ENCODE measurements around the gene DMBT1. TPM values are rescaled to one million over a fixed set of nuclear protein-coding genes. Genes with fewer than 3 reads are reported as not detected.

Gene DMBT1
- total RNA-seq, 1 donor from 2014 or later: 272 TPM

DNA sequence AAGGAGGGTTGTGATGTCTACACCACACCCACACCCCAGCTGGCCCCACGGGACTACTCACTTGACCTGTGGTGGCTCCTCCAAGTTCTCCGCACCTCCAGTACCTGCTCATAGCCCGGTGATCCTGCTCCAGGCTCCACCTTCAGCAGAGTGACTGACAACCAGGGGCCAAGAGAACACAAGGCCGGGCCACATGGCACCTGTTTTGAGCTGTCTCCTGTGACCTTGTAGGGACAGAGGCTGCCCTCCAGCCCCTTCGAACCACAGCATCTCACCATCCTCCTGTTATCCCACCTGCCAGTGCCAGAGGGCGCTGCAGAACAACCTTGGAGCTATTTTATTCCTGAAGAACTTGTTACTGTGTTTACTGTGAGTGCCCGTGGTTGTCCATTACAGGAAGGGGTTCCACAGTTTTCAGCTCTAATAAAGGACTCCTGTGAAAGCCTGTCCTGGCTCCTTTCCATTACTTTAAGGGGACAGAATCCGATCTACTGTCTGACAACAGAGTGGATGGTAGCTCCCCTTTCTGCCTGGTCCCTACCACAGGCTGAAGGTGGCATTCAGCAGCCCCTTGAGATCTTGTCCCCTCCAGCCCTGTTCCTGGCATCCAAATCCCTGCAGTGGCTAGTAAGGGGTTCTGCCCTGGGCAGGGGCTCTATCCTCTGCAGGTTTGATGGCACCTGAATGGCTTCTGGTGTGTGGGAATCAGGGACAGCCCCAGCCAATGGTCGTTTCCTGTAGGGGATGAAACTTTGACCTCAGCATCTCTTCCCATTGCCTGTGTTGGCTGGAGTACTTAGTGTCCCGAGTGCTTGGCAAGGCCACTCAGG, 88.3 kb downstream of the DMBT1 start:
- peak; percentile 69 for DNase-seq

DNA sequence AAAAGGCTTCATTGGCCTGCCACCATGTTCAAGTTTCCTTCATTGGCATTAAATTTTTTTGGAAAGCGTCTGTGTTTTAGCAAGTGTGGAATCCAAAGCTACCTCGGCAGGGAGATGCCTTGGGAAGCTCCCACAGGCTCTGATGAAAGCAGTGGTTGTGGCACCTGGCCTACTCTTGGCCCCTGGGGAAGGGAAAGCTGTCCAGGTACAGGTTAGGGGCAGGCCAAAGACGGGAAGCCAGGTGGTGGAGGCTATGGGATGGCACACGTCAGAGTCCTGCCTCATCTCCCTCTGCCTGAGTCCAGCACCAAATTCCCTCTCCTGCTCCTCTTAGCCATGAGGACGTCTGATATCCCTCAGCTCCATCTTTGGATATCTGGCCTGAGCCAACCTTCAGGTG, 89.3 kb downstream of the DMBT1 start:
- DNase-seq: no peak

- DNase-seq: no peak
Measured at GRCh38 chr10:122650331-122650730, 89.8 kb downstream of the DMBT1 start.

DNA sequence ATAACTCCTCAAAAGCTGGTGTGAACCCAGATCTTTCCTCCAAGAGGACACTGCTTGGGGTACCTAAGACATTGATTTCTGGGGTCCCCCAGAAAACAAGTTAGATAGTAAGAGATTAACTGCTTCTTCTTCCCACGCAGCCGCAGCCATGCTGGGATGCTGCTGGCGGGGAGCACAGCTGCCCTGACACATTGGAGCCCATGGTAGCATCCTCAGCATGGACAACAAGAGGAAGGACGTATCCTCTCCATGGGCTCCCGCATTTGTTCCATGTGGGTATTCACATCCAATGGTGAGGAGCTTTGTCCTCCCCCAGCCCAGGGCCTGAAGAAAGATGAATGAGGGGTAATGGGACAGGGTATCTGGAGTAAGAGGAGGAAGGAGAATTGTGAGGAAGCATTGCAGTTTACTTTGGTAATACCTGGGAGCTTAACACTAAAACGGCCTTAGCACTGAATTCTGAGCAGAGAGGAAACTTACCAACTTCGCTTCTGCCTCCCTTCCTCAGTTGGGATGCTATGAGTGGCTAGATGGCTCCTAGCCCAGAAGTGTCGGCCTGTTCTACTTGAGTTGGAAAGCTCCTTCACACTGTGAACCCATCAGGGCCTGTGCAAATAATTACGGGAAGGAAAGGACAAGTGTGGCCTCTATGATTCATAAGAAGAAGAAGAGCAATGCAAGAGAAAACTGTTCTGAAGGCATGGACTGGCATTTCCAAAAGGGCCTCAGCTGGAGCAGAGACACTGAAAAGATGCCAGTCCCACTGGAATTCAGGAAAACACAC, 95.2 kb downstream of the DMBT1 start:
- DNase-seq: no peak

- DNase-seq: no peak
Measured at GRCh38 chr10:122656308-122656705, 95.8 kb downstream of the DMBT1 start.

DNA sequence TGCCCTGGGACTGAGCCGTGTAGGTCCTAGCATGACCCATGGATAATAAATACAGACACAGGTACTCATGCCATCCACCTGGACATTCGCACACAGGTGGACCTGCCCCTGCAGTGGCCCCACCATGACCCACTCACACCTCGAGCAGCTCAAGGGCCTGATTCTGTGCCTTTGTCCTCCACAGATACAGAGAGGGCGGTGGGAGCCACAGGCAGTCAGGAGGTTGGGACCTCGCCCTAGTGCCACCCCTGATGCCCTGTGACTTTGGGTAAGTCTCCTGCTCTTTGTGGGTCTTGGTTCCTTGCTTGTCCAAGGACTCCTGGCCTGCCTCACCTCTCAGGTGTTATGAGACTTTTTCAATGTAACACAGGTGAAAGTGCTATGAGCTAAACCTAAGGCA, 96.2 kb downstream of the DMBT1 start:
- DNase-seq: no peak

GRCh38 chr10:122657255-122657654, 96.7 kb downstream of the DMBT1 start:
- DNase-seq: no peak

DNA sequence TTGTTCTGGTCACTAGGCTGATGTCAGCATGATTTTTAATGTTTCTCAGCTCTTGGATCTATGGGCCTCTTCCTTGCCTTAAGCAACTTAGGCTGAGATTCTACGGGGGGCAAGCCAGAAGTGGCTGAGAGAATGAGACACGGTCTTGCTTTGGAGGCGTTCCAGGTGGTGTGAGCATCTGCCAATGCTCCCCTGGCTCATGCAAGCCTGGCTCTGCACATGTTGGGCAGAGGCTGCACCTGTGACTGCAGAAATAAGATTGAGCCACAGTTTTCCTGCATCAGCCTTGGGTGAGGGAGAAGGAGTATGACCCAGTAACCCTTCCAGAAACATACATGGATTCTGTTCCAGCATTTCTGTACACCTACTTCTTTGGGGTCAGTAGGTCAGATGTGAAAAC, 97.2 kb downstream of the DMBT1 start:
- DNase-seq: no peak

GRCh38 chr10:122658356-122659049, 97.9 kb downstream of the DMBT1 start:
- DNase-seq: no peak

DNA sequence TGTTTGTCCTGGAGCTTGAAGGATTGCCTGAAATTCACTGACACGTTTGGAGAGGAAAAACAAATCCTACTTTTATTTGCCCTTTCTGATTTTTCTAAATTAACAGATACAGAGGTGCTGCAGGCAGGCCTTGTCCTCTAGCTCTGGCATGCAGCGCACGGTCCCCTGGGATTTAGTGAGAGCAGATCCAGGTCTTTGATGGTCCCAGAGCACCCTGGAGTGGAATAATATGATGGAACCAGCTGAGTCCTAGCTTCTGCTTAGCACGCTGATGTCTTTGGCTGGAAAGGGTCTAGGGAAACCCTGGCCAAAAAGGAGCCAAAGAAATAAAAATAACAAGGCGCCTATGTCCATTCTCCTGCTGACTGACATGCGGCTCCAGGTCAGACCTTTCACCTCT, 98.6 kb downstream of the DMBT1 start:
- no peak for DNase-seq

DNA sequence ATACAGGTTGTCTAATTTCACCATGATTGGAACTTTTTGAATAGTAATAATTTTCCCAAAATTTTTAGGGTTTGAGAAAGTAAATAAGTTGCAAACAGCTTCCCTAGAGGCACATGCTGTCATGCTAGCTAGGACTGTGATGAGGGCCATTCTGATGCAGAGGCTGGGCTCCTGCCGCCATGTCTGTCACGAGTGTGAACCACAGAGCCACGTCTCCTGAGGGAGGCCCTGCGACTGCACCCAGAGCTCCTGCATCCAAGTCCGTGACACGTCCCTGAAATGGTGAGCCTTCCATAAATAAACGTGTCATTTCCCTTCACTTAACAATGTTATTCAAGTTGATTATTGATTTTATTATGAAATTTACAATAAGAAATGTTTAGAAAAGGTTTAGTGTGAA, 99.1 kb downstream of the DMBT1 start:
- no peak for DNase-seq

GRCh38 chr10:122660696-122661095, 100.1 kb downstream of the DMBT1 start:
- no peak for DNase-seq

- no peak for DNase-seq
Measured at GRCh38 chr10:122662231-122662630, 101.7 kb downstream of the DMBT1 start.

DNA sequence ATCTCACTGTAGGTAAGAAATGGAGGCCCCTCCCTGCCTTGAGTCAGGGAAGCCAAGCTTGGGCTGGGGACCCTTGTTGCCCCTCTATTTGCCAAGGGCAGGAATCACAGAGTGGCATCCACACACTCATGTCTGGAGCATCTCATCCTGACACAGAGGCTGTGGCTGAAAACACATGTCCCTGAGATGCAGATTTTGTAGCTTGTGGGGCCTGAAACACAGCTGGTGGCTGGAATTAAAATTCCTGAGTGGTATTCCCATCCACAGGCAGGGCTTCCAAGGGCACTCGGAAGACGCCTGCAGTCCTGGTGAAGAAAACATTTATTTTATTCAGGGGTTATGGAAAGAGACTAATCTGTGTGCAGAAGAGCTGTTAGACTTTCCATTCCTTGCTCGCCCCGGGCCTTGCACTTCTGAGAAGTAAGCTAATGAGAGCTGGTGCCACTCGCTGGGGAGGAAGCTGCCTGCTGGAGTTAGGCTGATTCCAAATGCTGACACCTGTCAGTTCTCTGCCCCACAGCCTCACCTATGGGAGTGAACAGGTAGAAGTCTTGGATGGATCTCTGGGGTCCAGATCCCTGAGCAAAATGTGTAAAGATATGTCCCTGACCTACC, 103.1 kb downstream of the DMBT1 start:
- DNase-seq: no peak

DNA sequence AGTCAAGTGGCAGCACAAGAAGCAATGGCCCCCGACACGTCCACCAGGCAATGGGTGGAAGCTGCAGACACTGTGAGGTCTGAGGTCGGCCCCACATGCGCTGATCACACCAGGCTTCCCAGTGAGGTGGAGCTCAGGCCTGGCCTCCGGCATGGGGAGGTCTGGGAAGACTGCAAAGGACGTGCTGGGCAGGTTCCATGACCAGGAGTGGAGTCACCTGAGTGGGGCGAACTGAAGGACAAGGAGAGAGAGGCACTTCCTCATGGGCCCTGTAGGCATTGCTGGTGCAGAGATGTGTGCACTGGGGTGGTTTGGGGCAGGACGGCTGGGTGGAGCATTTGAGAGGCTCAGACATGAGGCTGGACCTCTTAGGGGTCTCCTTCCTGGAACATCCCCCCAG, 103.9 kb downstream of the DMBT1 start:
- DNase-seq: no peak

DNA sequence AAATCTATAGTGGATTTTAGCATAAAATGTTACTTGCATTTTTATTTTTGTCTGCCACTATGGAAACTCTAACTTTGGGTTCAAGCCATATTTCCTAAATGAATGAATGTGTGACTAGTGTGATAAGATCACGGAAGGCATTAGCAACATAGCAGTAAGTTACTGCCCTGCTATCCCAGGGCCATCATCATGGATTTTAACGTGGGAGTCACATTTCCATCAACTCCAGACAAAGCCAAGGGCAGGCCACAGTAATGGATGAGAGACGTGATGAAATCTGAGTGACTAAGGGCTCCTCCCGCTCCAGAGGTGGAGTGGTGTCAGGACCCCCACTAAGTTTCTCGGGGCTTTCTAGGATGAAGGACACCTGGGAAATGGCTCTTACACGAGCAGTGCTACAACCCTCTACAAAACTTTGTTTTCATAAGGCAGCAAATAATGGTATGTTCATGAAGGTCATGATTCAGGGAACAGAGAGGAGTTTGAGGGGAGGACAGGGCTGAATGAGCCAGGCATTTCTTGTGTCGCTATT, 104.8 kb downstream of the DMBT1 start:
- no peak for DNase-seq

GRCh38 chr10:122665946-122666345, 105.4 kb downstream of the DMBT1 start:
- no peak for DNase-seq

DNA sequence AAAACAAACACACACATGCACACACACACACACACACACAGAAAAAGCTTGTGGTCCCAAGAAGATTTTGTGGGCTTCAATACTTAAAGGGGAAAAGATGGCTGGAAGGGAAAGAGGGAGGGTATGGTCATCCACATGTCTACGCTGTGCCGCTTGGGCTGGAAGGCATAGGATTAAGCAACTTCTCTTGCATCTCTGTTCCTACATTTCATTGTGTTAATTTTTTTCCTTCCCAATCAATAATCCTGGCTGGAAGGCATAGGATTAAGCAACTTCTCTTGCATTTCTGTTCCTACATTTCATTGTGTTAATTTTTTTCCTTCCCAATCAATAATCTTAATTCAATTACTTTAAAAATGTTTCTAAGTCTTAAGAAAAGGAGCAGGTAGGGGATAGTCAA, 108.5 kb downstream of the DMBT1 start:
- DNase-seq: no peak

DNA sequence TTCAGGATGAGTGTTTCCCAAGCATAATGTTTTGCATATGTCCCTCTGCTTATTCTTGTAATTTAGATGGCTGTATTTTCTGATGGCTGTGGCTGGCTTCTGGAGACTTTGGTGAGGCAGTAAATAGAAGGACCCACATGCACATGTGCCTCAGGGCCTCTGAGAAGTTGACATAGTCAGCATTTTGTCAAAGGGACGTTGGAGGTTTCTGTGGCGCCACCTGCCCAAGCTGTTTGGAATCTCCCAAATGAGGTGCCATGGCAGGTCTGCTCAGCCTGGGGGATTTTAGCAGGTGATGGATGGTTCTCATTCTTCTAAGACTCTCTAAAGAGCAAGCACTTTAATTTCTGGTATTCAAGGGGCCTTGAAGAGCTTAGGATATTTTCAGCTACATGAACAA, 109.3 kb downstream of the DMBT1 start:
- no peak for DNase-seq

- DNase-seq: no peak
Measured at GRCh38 chr10:122671355-122671754, 110.8 kb downstream of the DMBT1 start.

GRCh38 chr10:122672655-122673054, 112.1 kb downstream of the DMBT1 start:
- DNase-seq: peak; percentile 50

GRCh38 chr10:122673269-122673668, 112.7 kb downstream of the DMBT1 start:
- no peak for DNase-seq

Data from tongue (tissue), 2 donors.